ENCODE data around the gene ZNF865.

- TF ChIP-seq, protein P1, sequence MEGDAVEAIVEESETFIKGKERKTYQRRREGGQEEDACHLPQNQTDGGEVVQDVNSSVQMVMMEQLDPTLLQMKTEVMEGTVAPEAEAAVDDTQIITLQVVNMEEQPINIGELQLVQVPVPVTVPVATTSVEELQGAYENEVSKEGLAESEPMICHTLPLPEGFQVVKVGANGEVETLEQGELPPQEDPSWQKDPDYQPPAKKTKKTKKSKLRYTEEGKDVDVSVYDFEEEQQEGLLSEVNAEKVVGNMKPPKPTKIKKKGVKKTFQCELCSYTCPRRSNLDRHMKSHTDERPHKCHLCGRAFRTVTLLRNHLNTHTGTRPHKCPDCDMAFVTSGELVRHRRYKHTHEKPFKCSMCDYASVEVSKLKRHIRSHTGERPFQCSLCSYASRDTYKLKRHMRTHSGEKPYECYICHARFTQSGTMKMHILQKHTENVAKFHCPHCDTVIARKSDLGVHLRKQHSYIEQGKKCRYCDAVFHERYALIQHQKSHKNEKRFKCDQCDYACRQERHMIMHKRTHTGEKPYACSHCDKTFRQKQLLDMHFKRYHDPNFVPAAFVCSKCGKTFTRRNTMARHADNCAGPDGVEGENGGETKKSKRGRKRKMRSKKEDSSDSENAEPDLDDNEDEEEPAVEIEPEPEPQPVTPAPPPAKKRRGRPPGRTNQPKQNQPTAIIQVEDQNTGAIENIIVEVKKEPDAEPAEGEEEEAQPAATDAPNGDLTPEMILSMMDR (IDR thresholded peaks at IDR 0.05), result no peak
- TF ChIP-seq EP300 (IDR thresholded peaks at IDR 0.05), result no peak
- no peak for TF ChIP-seq POLR2AphosphoS5 (IDR thresholded peaks at IDR 0.05)
These were observed 19.5 kb downstream of the ZNF865 start for GRCh38 chr19:55625004-55625326.
